HG03354 (cell line): ENCODE results near the gene PLCD4.

Experiments
- ATAC-seq: cut with Tn5 transposase; IDR thresholded peaks from one replicate; pipeline ENCODE4 v1.9.1; 2021; ENCODE audit warnings: mild to moderate bottlenecking; ENCODE audit not compliant: unreplicated experiment, poor library complexity, severe bottlenecking

The PLCD4 gene

DNA sequence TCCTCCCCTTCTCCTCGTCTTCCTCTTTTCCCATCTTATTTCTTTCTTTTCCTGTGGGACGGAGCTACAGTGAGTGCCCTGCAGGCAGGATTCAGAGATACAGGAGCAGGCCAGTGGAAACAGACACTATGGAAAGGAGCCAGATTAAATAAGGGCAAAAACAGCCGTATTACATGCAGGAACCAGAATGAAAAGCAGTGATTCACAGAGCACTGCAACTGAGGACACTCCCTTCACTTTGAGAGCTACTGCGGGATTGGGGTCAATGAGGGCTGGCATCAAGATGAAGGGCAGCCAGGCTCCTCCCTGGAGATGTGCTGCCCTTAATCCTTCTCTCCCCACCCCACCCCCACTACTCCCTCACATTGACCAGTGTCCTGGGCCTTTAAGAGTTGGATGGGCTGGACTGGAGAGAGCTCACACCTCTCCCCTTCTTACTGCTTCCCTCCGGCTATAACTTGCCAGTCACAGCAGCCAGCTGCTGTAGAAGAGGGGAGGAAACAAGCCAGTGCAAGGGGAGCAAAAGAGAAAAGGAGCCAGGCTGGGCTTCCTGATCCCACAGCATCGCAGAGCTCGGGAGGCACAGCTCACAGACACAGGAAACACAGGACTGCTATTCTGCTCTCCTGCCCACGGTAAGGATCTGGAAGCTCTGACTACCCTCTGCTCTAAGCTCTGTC is at the start of gene PLCD4:
TSS of gene PLCD4 (plus strand) at position 464 of the 680 bp plus-strand sequence. CDS start 7,841 bp downstream, outside the sequence.
- ATAC-seq, result no peak

- no peak for ATAC-seq
Observed at GRCh38 chr2:218557941-218558340, 49.8 kb upstream of the PLCD4 start.

- no peak for ATAC-seq
Observed at GRCh38 chr2:218558986-218559385, 48.7 kb upstream of the PLCD4 start.

DNA sequence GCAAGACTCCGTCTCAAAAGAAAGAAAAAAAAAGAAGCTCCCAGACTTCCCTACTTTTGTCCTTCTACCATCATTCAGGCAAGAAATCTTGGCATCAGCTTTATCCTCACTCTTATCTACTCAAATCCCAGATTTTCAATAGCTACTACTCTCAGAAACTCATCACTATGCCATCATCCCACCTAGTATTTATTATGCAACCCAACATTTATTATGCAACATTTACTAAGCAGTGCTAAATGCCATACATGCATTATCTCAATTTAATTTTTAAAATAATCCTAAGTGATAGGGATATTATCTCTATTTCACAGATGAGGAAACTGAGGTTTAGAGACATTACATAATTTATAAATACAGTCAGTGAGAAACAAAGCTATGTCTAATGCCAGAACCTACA is 43.6 kb upstream of the PLCD4 start:
- no peak for ATAC-seq

DNA sequence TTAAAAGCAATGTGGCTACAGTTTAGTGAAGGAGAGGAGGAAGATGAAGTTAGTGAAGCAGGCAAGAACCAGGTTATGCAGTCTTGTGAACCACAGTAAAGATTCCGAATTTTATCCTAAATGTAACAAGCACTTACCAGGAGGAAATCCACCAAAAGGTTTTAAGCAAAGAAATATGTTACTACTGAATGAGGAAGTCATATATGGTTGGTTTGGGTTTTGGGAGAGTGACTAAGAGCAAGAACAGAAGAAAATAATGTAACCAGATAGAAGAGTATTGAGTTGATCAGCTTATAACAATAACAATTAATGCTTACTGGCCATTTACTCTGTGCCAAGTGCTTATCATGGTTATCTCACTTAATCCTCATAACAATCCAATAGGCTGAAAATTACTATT is 41.4 kb upstream of the PLCD4 start:
- ATAC-seq, result no peak

DNA sequence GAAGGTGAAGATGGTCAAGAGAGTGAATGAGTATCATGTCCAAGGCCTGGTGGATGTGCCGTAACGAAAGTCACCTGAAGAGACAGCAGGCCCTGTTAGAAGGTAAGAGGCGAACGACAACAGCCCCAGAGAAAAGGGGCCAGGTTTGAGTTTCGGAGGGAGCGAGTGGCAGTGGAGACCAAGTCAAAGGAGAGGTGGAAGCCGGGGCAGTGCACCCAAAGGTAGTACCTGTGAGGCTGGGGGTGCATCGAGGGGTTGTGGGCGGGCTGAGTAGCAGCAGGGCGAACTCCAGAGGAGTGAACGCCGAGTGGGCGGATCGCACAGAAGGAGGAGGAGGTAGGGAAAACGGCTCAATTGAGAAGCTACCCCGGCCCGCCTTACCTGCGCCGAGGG is 39.9 kb upstream of the PLCD4 start:
- peak; percentile 47 for ATAC-seq

GRCh38 chr2:218568190-218569037 is 39.3 kb upstream of the PLCD4 start, which contains the start of the genes CNOT9 and USP37:
Gene CNOT9, plus strand, starts transcription at chr2:218568839. Its CDS starts 116 bp downstream, at chr2:218568955.
Gene USP37, minus strand, starts transcription at chr2:218568351. Its CDS starts 9,698 bp downstream, at chr2:218558653.
- ATAC-seq, result peak; percentile 79

DNA sequence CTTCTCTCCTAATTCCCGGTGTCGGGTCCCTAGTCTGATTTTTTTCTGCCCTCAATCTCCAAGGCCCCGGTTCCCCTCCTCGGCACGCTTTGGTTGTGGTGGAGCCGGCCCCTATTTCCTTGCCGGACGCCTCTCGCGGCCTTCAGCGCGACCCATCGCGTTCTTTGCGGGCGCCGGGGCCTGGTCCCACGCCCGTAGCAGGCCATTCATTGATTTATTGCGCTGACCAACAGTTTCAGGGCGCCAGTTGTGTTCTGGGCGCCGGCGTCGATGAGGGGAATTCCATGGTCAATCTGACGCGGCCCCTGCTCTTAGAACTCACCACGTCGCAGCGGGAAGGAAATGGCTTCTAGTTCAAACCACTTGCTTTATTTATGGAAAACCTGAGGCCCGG is 38.7 kb upstream of the PLCD4 start:
- ATAC-seq, result peak; percentile 40

GRCh38 chr2:218569661-218570500 is 37.8 kb upstream of the PLCD4 start:
- ATAC-seq, result no peak

DNA sequence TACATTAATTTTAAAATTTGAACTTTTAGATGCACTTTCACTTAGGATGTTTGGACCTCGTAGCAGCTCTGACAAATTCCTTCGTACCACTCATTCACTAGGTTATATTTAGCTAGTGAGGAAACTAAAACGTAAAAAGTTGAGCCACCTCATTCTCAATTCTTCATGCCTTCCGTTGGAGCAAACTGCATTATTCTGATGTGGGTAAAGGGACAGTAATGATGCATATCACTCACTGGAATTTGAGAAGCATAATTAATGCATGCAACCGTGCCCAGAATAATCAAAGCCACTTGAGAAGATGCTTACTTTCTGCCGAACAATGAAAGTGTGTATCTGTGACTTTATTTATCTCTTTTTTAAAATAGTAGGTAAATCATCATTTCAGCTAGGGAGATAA is 36.8 kb upstream of the PLCD4 start:
- ATAC-seq, result no peak

GRCh38 chr2:218576854-218577253 is 30.8 kb upstream of the PLCD4 start:
- no peak for ATAC-seq

DNA sequence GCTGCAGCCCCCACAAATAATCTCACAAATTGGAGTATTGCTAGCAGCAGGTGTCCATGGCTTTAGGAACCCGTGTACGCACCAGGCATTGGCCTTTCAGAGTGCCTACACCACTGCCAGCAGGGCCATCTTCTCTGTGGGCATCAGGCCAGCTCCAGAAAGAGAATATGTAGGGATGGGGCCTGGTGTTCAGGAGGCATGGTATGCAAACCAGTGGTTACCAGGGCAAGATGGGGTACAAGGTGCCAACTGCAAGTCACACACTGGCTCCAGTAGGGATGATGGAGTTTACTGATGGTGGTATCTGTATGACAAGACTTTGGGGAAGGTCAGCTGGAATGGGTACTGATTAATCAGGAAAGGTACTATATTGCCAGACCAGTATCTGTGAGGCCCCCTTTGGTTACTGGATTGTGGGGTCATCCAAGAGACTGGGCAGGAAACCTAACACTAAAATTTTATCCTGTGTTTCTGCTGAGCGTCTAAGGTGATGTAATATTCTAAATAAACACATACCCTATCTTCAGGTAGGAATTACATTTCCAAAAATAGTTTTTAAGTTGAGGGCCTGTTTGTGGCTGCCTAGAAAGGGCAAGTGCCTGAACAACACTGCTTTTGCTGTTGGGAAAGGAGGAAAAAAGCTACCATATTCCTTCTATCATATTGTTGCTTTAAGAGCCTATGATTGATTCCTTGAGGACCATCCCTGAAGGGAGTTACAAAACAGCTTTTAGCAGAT is 30.0 kb upstream of the PLCD4 start:
- ATAC-seq, result no peak

DNA sequence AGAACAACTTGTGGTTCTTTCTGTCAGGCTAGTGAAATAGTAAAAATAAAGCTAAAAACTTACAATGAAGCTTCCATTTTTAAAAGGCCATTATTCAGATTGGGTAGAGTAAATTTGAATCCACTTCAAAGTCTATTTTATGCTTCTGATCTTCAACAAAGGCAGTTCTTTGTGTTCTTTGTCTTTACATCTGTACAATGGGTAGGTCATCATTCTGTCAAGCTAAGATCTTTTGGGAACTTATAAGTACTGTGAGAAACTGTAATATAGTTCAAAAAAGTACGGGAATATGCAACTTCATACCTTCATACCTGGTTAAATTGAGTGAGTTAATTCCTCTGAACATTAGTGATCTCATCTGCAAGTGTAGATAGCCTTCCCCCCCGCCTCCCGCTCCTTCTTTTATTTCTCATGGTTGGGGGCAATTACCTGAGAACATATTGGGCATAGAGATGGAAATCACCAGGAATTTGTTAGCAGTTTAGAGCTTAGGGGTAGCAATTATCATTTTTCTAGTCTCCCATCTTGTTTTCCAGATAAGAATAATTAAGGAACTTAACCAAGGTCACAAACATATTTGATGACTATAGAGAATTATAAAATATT is 29.3 kb upstream of the PLCD4 start:
- no peak for ATAC-seq

- peak; percentile 83 for ATAC-seq
Observed at GRCh38 chr2:218582076-218582475, 25.6 kb upstream of the PLCD4 start.

GRCh38 chr2:218583983-218584850 is 23.5 kb upstream of the PLCD4 start:
- no peak for ATAC-seq

GRCh38 chr2:218585541-218585940 is 22.2 kb upstream of the PLCD4 start:
- no peak for ATAC-seq

DNA sequence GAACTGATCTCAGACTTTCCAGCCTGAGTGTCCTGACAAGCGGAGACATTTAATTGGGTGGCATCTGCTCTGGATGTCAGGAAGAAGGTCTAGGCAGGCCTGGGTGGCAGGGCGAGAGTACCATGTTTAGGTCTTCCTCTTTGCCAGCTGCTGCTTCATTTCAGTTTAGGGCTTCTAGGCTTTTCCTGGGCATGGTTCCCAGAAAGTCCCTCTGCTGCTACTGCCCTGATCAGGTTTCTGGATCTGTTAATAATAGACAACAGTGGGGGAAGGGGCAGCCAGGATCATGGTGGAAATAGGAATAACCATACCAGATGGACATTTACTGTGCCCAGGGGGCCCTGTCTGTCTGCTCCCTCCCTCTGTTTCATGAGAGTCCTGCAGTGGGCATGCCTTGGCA is 2.3 kb upstream of the PLCD4 start:
- ATAC-seq, result no peak

GRCh38 chr2:218615868-218616315 is 8.2 kb downstream of the PLCD4 start:
- ATAC-seq, result no peak
